Lower lobe of right lung (tissue), 2 donors: Measurements from ENCODE around the gene SLF2. TPM values are rescaled to one million over a fixed set of nuclear protein-coding genes. Genes with fewer than 3 reads are reported as not detected.
A peak's percentile ranks its signal among the peaks of the same experiment; 100 is the strongest.
"Not testable (repeated sequence)": the region's sequence is repeated elsewhere in the genome, so short reads cannot be mapped to it uniquely, and the experiment has no call there.

Experiments used
- ATAC-seq, 2 donors: fragments of 200-7000 bp; cut with Tn5 transposase; one replicate each; pipeline ENCODE4 v1.9.1; 2020 to 2022; ENCODE audit warnings: mild to moderate bottlenecking in 2 of 2, moderate library complexity in 2 of 2
- DNase-seq: peaks from one replicate; pipeline ENCODE4 v3.0.0-alpha.2; 2020
- H3K27ac ChIP-seq: fragments of 200-600 bp; one replicate; pipeline ENCODE4 v1.8.0; 2022
- H3K27me3 ChIP-seq: fragments of 200-600 bp; one replicate; pipeline ENCODE4 v1.8.0; 2022; ENCODE audit warnings: low read depth
- H3K36me3 ChIP-seq: fragments of 200-600 bp; one replicate; pipeline ENCODE4 v1.8.0; 2022; ENCODE audit warnings: mild to moderate bottlenecking
- H3K4me1 ChIP-seq: fragments of 200-600 bp; one replicate; pipeline ENCODE4 v1.8.0; 2022
- H3K4me3 ChIP-seq: fragments of 200-600 bp; one replicate; pipeline ENCODE4 v1.8.0; 2022; ENCODE audit warnings: mild to moderate bottlenecking
- H3K9me3 ChIP-seq: fragments of 200-600 bp; one replicate; pipeline ENCODE4 v1.8.0; 2022
- intact Hi-C: fragments of 100-400 bp; cut with DNase I; formaldehyde crosslinking; loops from one replicate; pipeline ENCODE4 v1.11.0; 2022
- total RNA-seq: library from RNA; stranded (reverse); fragmentation: NEBNext Ultra II Directional; extraction: Animal tissue kit (Norgen Biotek cat#: 25700); gene quantifications from one replicate; pipeline ENCODE4 v1.2.1, GENCODE V29; 2021
- TF ChIP-seq, protein P1 (sequence below): fragments of 200-600 bp; IDR thresholded peaks from one replicate; pipeline ENCODE4 v1.8.0; 2022; ENCODE audit warnings: antibody characterized with exemption, mild to moderate bottlenecking
- donor health status: DM: no; HTN: yes; CAD: no; lungs with severe emphysema.

Gene SLF2
- total RNA-seq, 1 donor from 2014 or later: 34.4 TPM

DNA sequence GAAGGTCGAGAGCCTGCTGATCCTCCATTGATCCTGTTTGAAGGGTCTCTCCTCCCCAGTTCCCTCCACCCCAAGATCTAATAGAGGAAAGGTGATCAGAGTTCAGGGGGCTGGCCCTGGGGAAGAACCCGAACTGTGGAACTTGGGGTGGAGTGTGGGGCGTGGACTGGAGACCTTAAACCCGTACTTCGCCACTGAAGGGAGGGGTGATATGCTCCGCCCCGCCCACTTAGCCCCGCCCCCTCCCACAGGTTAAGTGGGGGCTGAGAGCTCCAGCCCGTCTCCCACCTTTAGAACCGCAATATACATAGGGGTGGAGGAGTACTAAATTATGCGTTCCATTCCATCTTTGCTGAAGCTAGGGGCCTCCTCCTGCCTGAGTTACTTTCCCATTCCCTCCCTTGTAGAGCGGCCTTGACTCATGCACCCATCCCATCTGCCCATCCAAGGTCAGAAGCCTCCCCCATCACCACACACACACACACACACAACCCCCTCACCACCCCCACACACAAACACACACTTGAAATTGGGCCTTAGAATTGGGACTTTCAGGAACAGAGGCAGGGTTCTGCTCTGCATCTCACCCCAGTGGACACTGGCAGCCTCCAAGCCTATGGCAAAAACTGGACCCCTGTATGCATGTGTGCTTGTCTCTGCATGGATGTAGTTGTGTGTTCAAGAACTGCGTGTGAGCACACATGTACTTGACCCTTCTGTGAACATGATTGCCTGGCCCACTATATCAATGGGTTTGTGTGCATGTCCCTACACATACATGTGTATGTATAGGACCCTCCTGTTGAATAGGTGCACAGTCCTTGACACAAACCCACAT, 57.5 kb downstream of the SLF2 start:
- TF ChIP-seq, protein P1, sequence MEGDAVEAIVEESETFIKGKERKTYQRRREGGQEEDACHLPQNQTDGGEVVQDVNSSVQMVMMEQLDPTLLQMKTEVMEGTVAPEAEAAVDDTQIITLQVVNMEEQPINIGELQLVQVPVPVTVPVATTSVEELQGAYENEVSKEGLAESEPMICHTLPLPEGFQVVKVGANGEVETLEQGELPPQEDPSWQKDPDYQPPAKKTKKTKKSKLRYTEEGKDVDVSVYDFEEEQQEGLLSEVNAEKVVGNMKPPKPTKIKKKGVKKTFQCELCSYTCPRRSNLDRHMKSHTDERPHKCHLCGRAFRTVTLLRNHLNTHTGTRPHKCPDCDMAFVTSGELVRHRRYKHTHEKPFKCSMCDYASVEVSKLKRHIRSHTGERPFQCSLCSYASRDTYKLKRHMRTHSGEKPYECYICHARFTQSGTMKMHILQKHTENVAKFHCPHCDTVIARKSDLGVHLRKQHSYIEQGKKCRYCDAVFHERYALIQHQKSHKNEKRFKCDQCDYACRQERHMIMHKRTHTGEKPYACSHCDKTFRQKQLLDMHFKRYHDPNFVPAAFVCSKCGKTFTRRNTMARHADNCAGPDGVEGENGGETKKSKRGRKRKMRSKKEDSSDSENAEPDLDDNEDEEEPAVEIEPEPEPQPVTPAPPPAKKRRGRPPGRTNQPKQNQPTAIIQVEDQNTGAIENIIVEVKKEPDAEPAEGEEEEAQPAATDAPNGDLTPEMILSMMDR: no peak
- H3K4me3 ChIP-seq: peak overlapping the region; percentile 72
- ATAC-seq (peak; percentile 63 to 76), DNase-seq (no peak)
- intact Hi-C loops: no loop called here
- H3K36me3 ChIP-seq: peaks cover 5% of the 10 kb centered on the region
- H3K9me3 ChIP-seq: no peaks in the 10 kb centered on the region
- peaks cover 5% of the 10 kb centered on the region for H3K27me3 ChIP-seq
- H3K4me1 ChIP-seq: peaks cover 17% of the 10 kb centered on the region
- no peak overlapping the region for H3K27ac ChIP-seq

DNA sequence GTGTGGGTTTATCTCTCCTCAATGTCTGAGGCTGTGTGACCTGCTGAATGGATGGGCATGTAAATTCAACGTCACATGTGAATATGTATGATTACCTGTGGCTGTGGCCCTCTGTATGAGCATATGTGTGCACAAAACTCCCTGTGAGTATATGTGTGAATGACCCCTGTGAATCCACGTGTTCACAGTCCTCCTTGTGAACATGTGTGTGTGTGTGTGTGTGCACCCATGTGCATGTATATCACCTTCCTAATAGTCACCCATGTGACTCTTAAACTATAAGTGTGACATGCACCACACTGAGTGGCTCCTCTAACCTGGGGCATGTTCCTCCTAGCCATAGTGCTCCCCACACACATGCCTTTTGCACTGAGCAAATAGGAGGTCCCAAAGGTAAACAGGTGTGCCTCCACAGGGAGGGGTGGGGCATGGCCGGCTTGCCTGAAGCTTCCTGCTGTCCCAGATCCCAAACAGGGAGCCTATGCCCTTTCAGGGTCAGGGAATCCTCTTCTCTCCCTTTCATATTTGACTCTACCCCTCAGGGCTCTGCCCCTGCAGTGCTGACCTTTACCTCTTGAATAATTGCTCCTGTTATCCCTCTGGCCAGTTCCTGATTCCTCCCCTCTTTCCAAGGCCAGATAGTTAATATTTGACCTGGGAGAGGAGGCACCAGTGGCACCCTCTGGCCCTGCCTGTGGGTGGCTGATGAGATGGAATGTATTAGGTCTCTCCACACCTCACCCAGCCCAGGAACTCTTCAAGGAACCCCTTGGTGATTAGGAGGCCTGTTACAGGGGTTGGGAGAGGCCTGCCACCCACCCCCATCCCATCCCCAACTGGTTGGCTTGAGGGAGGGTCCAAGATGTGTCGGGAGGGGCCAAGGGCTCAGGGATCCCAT, 58.4 kb downstream of the SLF2 start:
- ATAC-seq (peak; percentile 21 to 24), DNase-seq (no peak)
- H3K4me1 ChIP-seq: peaks cover 17% of the 10 kb centered on the region
- peaks cover 5% of the 10 kb centered on the region for H3K27me3 ChIP-seq
- intact Hi-C loops: no loop called here
- no peaks in the 10 kb centered on the region for H3K36me3 ChIP-seq
- TF ChIP-seq, protein P1: no peak
- H3K27ac ChIP-seq: no peak overlapping the region
- H3K9me3 ChIP-seq: no peaks in the 10 kb centered on the region
- no peak overlapping the region for H3K4me3 ChIP-seq

DNA sequence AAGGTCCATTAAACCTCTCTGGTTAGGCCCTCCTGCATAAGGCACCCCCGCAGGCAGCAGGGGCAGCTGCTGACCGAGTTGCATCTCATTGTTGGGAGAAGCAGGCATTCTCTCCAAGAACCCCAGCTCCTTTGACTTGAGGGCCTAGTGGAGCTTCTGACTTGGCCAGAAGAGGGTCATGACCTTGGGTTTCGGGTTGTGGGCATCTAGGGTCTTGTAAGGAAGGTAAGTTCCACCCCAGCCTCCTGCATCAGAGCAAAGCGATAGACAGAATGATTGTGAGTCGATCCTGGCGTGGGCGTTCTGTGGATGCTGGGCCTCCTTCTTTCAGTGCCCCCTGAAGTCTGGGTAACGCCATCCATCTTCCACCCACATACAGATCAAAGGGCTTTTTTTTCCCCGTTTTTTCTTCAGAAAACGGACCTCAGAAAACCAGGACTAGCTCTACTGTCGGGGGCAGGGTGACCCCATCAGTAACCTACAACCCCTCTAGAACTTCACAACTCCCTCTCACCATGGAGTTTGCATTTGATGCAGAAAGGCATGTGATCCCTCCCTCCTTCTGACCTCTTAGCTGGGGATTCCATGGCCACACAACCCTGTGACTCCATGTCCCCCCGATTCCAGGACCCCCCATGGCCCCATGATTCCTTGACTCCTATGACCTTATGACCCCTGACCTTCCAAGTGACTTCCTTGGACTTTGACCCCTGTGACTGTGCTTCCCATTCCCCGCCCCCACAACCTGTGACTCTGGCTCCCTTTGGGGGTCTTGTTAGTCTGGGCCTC, 59.5 kb downstream of the SLF2 start:
- H3K9me3 ChIP-seq: no peaks in the 10 kb centered on the region
- no peak for DNase-seq
- TF ChIP-seq, protein P1: no peak
- intact Hi-C loops: no loop called here
- ATAC-seq: no peak
- no peaks in the 10 kb centered on the region for H3K36me3 ChIP-seq
- H3K4me1 ChIP-seq: peaks cover 17% of the 10 kb centered on the region
- H3K27ac ChIP-seq: no peak overlapping the region
- H3K27me3 ChIP-seq: peaks cover 5% of the 10 kb centered on the region
- no peak overlapping the region for H3K4me3 ChIP-seq

DNA sequence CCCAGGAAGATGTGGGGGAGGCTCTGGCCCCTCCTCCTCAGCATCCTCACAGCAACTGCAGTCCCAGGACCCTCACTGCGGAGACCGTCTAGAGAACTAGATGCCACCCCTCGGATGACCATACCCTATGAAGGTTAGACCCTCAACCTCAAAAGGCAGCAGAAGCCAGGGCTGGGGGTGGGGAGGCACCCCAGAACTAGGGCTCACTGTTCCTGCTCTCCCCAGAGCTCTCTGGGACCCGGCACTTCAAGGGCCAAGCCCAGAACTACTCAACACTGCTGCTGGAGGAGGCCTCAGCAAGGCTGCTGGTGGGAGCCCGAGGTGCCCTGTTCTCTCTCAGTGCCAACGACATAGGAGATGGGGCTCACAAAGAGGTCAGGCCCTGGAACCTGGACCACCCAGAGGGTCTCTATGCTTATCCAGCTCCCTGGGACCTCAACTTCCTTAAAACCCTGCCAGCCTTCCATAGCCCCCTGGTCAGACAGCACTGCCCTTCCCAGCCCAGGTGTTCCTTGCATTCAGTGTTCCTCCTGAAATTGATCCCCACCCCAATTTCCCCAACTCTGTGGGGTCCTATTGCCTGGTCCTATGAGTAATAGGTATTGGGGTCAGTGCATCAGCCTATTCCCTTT, 60.3 kb downstream of the SLF2 start:
- Histone ChIP-seq H3K36me3 (no peaks in the 10 kb centered on the region), H3K4me1 (peaks cover 17% of the 10 kb centered on the region), H3K9me3 (no peaks in the 10 kb centered on the region), H3K27ac (no peak overlapping the region), H3K4me3 (no peak overlapping the region), H3K27me3 (peaks cover 5% of the 10 kb centered on the region)
- no peak for ATAC-seq
- DNase-seq: no peak
- intact Hi-C loops: no loop called here
- TF ChIP-seq, protein P1: no peak

DNA sequence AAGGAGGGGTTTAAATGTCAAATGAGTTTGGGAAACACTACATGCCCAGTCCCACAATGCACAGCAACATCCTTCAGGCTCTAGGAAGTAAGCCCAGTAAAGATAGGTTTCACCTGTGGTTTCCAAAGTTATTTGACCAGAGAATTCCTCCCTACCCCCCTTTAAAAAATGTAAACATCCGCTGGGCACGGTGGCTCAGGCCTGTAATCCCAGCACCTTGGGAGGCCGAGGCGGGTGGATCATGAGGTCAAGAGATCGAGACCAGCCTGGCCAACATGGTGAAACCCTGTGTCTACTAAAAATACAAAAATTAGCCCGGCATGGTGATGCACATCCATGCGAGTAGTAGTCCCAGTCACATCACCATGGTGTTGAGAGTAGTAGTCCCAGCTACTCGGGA, 62.6 kb downstream of the SLF2 start:
- H3K4me3 ChIP-seq, H3K9me3 ChIP-seq, DNase-seq, H3K27me3 ChIP-seq, intact Hi-C loops, H3K4me1 ChIP-seq, ATAC-seq, H3K36me3 ChIP-seq, H3K27ac ChIP-seq: not testable (repeated sequence)
